Neuronal stem cell (in vitro differentiated cells): ENCODE measurements around the gene DAPK1.

Experiments used
- DNase-seq: peaks from one replicate; pipeline ENCODE4 v3.0.0-alpha.2; 2013; ENCODE audit warnings: low spot score
- H2AFZ ChIP-seq: one replicate; pipeline ENCODE4 v1.6.1; 2013; ENCODE audit warnings: mild to moderate bottlenecking, low read length, inconsistent platforms
- H2AK5ac ChIP-seq: 2 replicates; pipeline ENCODE4 v1.6.1; 2013; ENCODE audit warnings: low read depth, mild to moderate bottlenecking, inconsistent platforms, low read length, moderate library complexity, mixed read lengths
- H2BK120ac ChIP-seq: 2 replicates; pipeline ENCODE4 v1.6.1; 2013; ENCODE audit warnings: low read depth, mild to moderate bottlenecking, inconsistent platforms, low read length, moderate library complexity, mixed read lengths
- H2BK12ac ChIP-seq: one replicate; pipeline ENCODE4 v1.6.1; 2013; ENCODE audit warnings: low read length, inconsistent platforms
- H2BK15ac ChIP-seq: 2 replicates; pipeline ENCODE4 v1.6.1; 2013; ENCODE audit warnings: mild to moderate bottlenecking, low read length, inconsistent platforms, mixed read lengths
- H2BK5ac ChIP-seq: one replicate; pipeline ENCODE4 v1.6.1; 2013; ENCODE audit warnings: inconsistent platforms, mild to moderate bottlenecking, low read length, moderate library complexity
- H3K14ac ChIP-seq: one replicate; pipeline ENCODE4 v1.6.1; 2013; ENCODE audit warnings: low read length, inconsistent platforms
- H3K18ac ChIP-seq: 2 replicates; pipeline ENCODE4 v1.6.1; 2013; ENCODE audit warnings: low read length, inconsistent platforms
- H3K23ac ChIP-seq: 2 replicates; pipeline ENCODE4 v1.6.1; 2013; ENCODE audit warnings: low read depth, mild to moderate bottlenecking, mixed read lengths, low read length, inconsistent platforms; ENCODE audit not compliant: poor library complexity
- H3K27ac ChIP-seq: replicated peaks from 3 replicates; pipeline ENCODE4 v1.5.1; 2013; ENCODE audit warnings: low read length, inconsistent platforms
- H3K27me3 ChIP-seq, 3 experiments: 2 replicates each; pipeline ENCODE4 v1.6.1; 2013; ENCODE audit warnings: low read length in 3 of 3, mild to moderate bottlenecking in 2 of 3, inconsistent platforms in 1 of 3, low read depth in 1 of 3, mixed read lengths in 1 of 3, moderate library complexity in 1 of 3; ENCODE audit not compliant: control insufficient read depth in 3 of 3, insufficient read depth in 3 of 3
- H3K36me3 ChIP-seq, 2 donors: replicated peaks in 1 of 2; 2 replicates each; pipeline ENCODE4 v1.6.1; 2013; ENCODE audit warnings: low read length in 2 of 2; ENCODE audit not compliant: control insufficient read depth in 2 of 2, insufficient read depth in 2 of 2
- H3K4ac ChIP-seq: 2 replicates; pipeline ENCODE4 v1.6.1; 2013; ENCODE audit warnings: inconsistent platforms, mild to moderate bottlenecking, low read length, moderate library complexity
- H3K4me1 ChIP-seq, 2 donors: 1 replicate in 1 of 2; 2 replicates in 1 of 2; pipeline ENCODE4 v1.6.1; 2013; ENCODE audit warnings: low read length in 2 of 2, low read depth in 1 of 2; ENCODE audit not compliant: control insufficient read depth in 2 of 2, insufficient read depth in 1 of 2
- H3K4me2 ChIP-seq: one replicate; pipeline ENCODE4 v1.6.1; 2013; ENCODE audit warnings: mild to moderate bottlenecking, low read length, inconsistent platforms; ENCODE audit not compliant: insufficient read depth, poor library complexity, severe bottlenecking
- H3K4me3 ChIP-seq, 2 donors: 2 replicates each; pipeline ENCODE4 v1.5.1; 2013; ENCODE audit warnings: low read length in 2 of 2, mild to moderate bottlenecking in 2 of 2, inconsistent platforms in 1 of 2, moderate library complexity in 1 of 2
- H3K79me1 ChIP-seq: one replicate; pipeline ENCODE4 v1.6.1; 2013; ENCODE audit warnings: low read depth, mild to moderate bottlenecking, inconsistent platforms, low read length, moderate library complexity
- H3K9ac ChIP-seq: one replicate; pipeline ENCODE4 v1.6.1; 2013; ENCODE audit warnings: mild to moderate bottlenecking, low read depth, low read length, inconsistent platforms; ENCODE audit not compliant: poor library complexity
- H3K9me3 ChIP-seq, 2 donors: replicated peaks in 1 of 2; 2 replicates each; pipeline versions ENCODE3 to v1.6.1; 2013; ENCODE audit warnings: low read length in 2 of 2, mild to moderate bottlenecking in 2 of 2, inconsistent platforms in 1 of 2, low read depth in 1 of 2, mixed read lengths in 1 of 2, moderate library complexity in 1 of 2; ENCODE audit not compliant: control insufficient read depth in 2 of 2, insufficient read depth in 1 of 2
- H4K8ac ChIP-seq: one replicate; pipeline ENCODE4 v1.6.1; 2013; ENCODE audit warnings: low read depth, mild to moderate bottlenecking, inconsistent platforms, low read length, moderate library complexity
- H4K91ac ChIP-seq: one replicate; pipeline ENCODE4 v1.6.1; 2013; ENCODE audit warnings: low read length, low read depth, mild to moderate bottlenecking, inconsistent platforms; ENCODE audit not compliant: poor library complexity
- WGBS, 2 donors: extraction: QIAGEN DNeasy Blood & Tissue Kit; methylation state at CpG; one replicate each; pipeline ENCODE4 v1.1.7; 2013; ENCODE audit warnings: missing lambda C conversion rate in 2 of 2, mixed read lengths in 1 of 2; ENCODE audit not compliant: insufficient read length in 2 of 2, insufficient replicate concordance in 1 of 2; ENCODE audit errors: extremely low coverage in 2 of 2; 5-methylcytosine and 5-hydroxymethylcytosine counted together

Gene DAPK1

DNA sequence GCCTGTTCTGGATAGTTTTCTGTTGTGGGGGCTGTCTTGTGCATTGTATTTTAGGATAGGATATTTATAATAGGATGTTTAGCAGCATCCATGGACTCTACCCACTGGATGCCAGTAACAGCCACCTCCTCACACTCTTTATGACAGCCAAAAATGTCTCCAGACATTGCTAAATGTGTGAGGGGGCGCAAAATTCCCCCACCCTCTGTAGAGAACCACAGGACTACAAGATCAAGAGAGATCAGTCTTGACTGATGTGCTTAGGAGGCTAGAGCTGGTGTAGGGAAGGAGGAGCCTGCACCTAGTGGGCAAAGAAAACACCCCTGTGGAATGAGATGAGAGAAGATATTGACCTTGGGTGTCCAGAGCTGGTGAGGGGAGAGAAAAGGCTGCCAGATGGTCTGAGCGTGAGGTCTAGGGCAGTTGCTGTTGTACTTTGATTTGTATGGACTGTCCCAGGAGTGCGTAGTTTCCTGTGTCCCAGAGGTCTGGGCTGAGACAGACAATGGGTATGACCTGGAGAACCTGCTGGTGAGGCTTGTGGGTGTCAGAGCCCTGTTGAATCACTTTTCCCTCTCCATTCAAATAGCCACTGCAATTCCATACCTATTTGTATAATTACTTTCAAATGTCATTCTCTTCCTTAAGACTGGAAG is 16.3 kb downstream of the DAPK1 start:
- peaks cover 3 to 47% of the 10 kb centered on the region in 2 donors for H3K36me3 ChIP-seq
- H2BK12ac ChIP-seq: no peak overlapping the region
- H3K23ac ChIP-seq: no peak overlapping the region
- no peak overlapping the region for H4K8ac ChIP-seq
- H3K27me3 ChIP-seq: no peaks in the 10 kb centered on the region
- no peak overlapping the region for H3K14ac ChIP-seq
- WGBS, 2 donors: no CpG with 5 or more reads among the region's 3 CpGs
- no peak overlapping the region for H3K18ac ChIP-seq
- no peak overlapping the region for H3K4me3 ChIP-seq
- peaks cover 2 to 12% of the 10 kb centered on the region in 2 donors for H3K4me1 ChIP-seq
- no peak overlapping the region for H2AK5ac ChIP-seq
- H2AFZ ChIP-seq: no peak overlapping the region
- peaks cover 4% of the 10 kb centered on the region for H3K79me1 ChIP-seq
- H2BK15ac ChIP-seq: no peak overlapping the region
- H3K27ac ChIP-seq: no peak overlapping the region
- H3K9me3 ChIP-seq: peaks cover 0 to 11% of the 10 kb centered on the region in 2 donors
- H2BK5ac ChIP-seq: no peak overlapping the region
- DNase-seq: no peak
- H2BK120ac ChIP-seq: no peak overlapping the region
- H3K4ac ChIP-seq: no peak overlapping the region
- H4K91ac ChIP-seq: no peak overlapping the region
- H3K9ac ChIP-seq: no peak overlapping the region
- H3K4me2 ChIP-seq: no peak overlapping the region

- no peak overlapping the region for H2AFZ ChIP-seq
- H4K91ac ChIP-seq: no peak overlapping the region
- H3K79me1 ChIP-seq: peaks cover 3% of the 10 kb centered on the region
- no peaks in the 10 kb centered on the region for H3K27me3 ChIP-seq
- DNase-seq: no peak
- no peak overlapping the region for H3K23ac ChIP-seq
- no peak overlapping the region for H2BK12ac ChIP-seq
- peaks cover 0 to 11% of the 10 kb centered on the region in 2 donors for H3K9me3 ChIP-seq
- H2BK120ac ChIP-seq: no peak overlapping the region
- H3K4me2 ChIP-seq: no peak overlapping the region
- H3K14ac ChIP-seq: no peak overlapping the region
- H3K9ac ChIP-seq: no peak overlapping the region
- H3K36me3 ChIP-seq: peaks cover 3 to 46% of the 10 kb centered on the region in 2 donors
- no peak overlapping the region for H4K8ac ChIP-seq
- H3K27ac ChIP-seq: no peak overlapping the region
- H2BK15ac ChIP-seq: no peak overlapping the region
- no peak overlapping the region for H2BK5ac ChIP-seq
- H3K4ac ChIP-seq: no peak overlapping the region
- H2AK5ac ChIP-seq: no peak overlapping the region
- WGBS, 2 donors: no CpG with 5 or more reads among the region's 2 CpGs
- no peak overlapping the region for H3K4me3 ChIP-seq
- H3K18ac ChIP-seq: no peak overlapping the region
- peaks cover 2 to 16% of the 10 kb centered on the region in 2 donors for H3K4me1 ChIP-seq
Measured at GRCh38 chr9:87515006-87515405, 17.3 kb downstream of the DAPK1 start.

DNA sequence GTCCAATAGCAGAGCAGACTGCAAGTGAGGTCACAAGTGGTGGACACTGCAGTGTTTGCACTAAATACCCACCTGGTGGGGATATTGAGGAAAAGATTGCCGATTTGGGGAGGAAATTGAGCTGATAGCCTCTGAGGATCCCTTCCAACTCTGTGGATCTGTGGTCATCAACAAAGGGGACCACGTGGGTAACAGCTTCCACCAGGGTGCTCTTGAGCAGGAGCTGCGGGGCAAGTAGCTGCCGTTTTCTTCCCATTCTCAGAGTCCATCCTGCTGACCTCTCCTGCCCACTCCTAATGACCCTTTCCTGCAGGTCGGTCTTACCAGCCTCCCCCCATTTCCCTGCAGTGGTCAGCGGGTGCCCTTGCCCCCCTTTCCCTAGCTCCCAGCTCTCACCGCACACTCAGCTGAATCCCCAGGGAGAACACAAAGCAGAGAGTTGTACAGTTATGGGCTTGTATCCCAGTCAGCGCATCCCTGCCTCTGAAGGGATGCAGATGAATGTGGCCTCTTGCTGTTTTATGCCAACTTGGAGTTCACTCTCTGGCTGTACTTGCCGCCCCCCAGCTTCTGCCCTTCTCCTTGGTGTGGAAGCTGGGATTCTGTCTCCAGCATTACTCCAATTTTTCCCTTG is 18.0 kb downstream of the DAPK1 start:
- H2BK5ac ChIP-seq: no peak overlapping the region
- no peak overlapping the region for H3K4ac ChIP-seq
- H3K18ac ChIP-seq: no peak overlapping the region
- peaks cover 2% of the 10 kb centered on the region for H3K79me1 ChIP-seq
- H2BK120ac ChIP-seq: no peak overlapping the region
- H4K8ac ChIP-seq: no peak overlapping the region
- H3K9me3 ChIP-seq: peaks cover 0 to 11% of the 10 kb centered on the region in 2 donors
- no CpG with 5 or more reads among the region's 9 CpGs for WGBS, 2 donors
- H3K14ac ChIP-seq: no peak overlapping the region
- H2BK15ac ChIP-seq: no peak overlapping the region
- H3K4me2 ChIP-seq: no peak overlapping the region
- H3K9ac ChIP-seq: no peak overlapping the region
- H3K27me3 ChIP-seq: no peaks in the 10 kb centered on the region
- no peak overlapping the region for H2AFZ ChIP-seq
- H3K27ac ChIP-seq: no peak overlapping the region
- DNase-seq: no peak
- H2AK5ac ChIP-seq: peak overlapping the region; percentile 31
- peaks cover 0 to 42% of the 10 kb centered on the region in 2 donors for H3K36me3 ChIP-seq
- no peak overlapping the region for H2BK12ac ChIP-seq
- H4K91ac ChIP-seq: no peak overlapping the region
- no peak overlapping the region for H3K23ac ChIP-seq
- no peak overlapping the region for H3K4me3 ChIP-seq
- peaks cover 2 to 16% of the 10 kb centered on the region in 2 donors for H3K4me1 ChIP-seq

DNA sequence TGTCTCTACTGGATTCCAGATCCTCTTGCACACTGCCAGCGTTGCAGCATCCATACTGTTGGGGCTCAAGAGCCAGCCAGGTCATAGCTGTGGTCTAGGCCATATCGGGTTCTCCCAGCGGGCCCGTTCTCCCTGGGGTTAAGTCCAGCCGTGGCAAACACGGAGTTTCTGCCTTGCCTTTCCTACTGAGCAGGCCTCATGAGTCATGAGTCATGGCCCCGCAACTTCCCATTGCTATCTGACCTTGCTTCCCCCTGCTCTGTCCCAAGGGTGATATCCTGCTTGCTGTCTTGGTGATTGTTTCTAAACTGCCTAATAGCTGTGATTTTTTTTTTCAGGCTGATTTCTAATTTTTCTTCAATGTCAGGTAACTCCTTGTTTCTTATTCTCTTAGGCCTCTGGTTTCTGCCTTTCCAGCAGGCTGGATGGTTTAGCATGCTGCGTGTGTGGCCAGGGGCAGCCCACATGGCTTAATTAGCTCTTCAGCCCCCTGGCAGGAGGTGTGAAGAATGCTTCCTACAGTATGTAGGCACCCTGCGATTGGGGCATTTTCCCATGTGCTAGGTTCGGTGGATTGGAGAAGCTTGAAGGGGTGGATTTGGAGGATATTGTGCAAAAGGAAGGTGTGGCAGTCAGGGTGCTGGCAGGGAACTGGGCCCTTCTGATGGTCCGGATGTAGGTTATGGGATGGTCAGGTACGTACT is 18.7 kb downstream of the DAPK1 start:
- peaks cover 2% of the 10 kb centered on the region for H3K79me1 ChIP-seq
- H3K14ac ChIP-seq: peak overlapping the region; percentile 26

More for the DNA sequence above, 18.7 kb downstream of the DAPK1 start:
- Histone ChIP-seq H3K4ac (no peak overlapping the region), H3K36me3 (peaks cover 0 to 41% of the 10 kb centered on the region in 2 donors), H2AK5ac (no peak overlapping the region), H3K27ac (no peak overlapping the region), H3K4me3 (peak overlapping the region in 1 of 2 donors; percentile 34), H2BK15ac (no peak overlapping the region), H4K8ac (no peak overlapping the region), H2BK5ac (no peak overlapping the region), H3K9me3 (peaks cover 0 to 14% of the 10 kb centered on the region in 2 donors), H3K27me3 (no peaks in the 10 kb centered on the region), H3K18ac (no peak overlapping the region), H3K4me2 (no peak overlapping the region), H2AFZ (no peak overlapping the region), H3K9ac (no peak overlapping the region), H2BK120ac (no peak overlapping the region), H3K4me1 (peaks cover 2 to 16% of the 10 kb centered on the region in 2 donors), H4K91ac (no peak overlapping the region), H3K23ac (peak overlapping the region; percentile 62), H2BK12ac (no peak overlapping the region)
- DNase-seq: no peak
- no CpG with 5 or more reads among the region's 12 CpGs for WGBS, 2 donors
